HG02588 (cell line): ENCODE results near the gene ADM.

ENCODE experiments used
- ATAC-seq: cut with Tn5 transposase; IDR thresholded peaks from one replicate; pipeline ENCODE4 v1.9.1; 2021; ENCODE audit warnings: mild to moderate bottlenecking, moderate library complexity; ENCODE audit not compliant: unreplicated experiment

The ADM gene

DNA sequence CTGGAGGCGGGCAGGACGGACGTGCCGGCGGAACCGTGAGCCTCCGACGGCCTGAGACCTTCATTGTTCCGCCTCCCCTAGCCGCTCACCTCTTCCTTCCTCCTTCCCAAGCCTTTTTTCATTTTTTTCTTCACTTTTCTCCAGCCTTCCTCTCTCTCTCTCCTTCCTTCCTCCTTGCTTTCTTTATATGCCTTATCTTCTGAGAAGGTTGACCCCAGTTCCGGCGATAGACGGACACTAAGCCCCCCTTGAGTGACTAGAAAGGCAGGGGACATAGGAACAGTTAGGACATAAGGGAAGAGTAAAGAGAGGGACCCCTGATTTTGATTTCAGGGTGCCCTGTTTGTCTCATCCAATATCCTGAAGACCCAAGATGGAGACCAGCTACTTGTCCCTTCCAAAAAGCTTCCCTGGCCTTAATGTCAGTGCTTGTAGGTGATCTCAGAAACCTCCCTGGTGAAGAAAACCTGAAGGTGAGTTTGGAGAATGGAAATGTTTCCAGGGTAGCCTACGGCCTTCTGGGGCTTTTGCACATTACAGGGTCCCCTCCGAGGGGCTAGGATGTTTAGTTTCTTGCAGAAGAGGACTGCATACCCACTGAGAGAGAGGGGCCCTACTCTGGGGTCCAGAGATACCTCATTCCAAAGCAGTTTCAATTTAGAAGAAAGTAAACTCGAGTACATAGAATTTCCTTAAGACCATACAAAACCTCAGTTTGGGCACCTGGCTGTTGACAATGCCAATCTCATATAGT is 3.5 kb downstream of the ADM start:
- no peak for ATAC-seq

DNA sequence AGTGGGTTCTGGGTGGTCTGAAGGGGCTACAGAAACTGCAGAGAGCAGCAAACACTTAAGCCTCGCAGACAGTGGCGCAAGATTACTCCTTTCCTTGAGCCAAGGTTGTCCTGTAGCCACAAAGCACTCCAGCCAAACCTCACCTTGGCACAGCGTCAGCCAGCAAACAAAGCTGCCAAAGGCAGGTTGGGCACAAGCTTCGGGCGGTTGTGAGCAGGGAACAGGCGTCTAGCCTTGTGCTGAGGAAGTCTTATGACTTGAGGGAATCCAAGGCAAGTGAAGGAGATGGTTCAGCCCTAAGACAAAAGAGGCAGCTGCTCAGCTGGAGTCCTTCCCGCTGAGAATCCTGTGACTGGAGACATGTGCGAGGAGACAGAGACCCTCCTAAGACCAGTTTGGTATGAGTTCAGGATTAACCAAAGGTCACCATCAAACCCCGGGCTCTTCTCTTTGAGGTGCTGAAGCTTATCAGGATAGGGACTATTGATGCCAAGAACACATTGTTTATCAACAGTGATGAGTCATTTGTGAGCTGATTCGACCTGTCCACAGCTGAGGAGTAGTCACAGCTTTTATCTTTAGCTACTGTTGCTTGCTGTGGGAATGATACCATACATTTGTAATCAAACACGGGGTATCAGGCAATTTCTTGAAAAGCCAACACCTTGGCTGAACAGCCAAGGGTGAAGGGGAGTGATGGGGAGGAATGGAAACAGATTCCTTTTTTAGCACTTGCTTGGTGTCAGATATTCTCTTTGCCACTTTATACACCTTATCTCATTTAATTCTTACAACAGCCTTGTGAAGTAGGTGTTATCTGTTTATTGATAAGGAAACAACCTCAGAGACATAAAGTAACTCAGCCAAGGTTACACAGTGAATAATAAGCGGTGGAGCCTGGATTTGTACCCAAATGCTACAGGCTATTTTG is 4.6 kb downstream of the ADM start:
- ATAC-seq: no peak

GRCh38 chr11:10310301-10310841 is 5.5 kb downstream of the ADM start:
- no peak for ATAC-seq

- no peak for ATAC-seq
Measured at GRCh38 chr11:10311802-10312201, 6.9 kb downstream of the ADM start.

DNA sequence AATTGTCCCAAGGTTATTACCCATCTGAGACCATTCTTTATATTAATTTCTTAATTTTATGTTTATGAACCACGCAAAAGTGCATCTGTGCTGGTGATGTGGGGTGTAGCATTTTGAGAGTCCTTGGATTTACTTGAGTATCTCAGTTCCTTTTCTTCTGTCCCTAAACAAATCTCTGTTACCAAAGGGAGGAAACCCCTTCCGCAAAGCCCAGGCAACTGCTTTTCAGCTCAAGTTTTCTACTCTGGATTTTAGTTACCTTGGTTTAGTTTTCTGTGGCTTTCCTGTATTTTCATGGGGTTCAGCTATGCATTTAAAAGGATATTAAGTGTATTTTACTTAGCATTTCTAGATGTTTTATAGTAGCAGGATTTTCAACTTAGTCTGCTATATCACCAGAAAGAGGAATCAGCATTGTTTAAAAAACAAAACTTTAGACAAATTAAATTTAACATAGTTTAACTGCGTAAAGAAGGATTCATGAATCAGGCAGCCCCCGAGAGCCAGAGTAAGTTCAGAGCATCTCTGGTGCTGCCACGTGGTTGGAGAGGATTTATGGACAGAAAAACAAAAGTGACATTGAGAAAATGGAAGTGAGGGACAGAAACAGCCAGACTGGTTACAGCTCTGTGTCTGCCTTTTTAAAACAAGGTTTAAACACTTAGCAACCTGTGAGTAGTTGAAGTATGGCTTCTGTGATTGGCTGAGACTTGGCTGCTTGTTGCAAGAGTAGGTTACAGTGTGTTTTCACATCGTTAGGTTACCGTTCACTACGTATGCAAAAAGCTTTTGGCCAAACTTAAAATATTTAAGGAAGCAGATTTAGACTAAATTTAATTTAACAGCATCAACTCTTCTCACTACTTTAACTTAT is 9.6 kb downstream of the ADM start:
- ATAC-seq: peak; percentile 67

DNA sequence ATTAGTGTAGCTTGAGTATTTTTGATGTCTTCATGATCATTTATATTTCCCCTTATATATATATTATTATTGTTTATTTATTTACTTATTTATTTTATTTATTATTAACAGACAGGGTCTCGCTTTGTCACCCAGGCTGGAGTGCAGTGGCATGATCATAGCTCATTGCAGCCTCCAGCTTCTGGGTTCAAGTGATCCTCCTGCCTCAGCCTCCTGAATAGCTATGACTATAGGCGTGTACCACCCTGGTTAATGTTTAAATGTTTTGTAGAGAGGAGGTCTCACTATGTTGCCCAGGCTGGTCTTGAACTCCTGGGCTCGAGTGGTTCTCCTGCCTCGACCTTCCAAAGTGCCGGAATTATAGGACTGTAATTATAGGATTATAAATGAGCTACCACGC is 10.2 kb downstream of the ADM start:
- ATAC-seq: no peak

DNA sequence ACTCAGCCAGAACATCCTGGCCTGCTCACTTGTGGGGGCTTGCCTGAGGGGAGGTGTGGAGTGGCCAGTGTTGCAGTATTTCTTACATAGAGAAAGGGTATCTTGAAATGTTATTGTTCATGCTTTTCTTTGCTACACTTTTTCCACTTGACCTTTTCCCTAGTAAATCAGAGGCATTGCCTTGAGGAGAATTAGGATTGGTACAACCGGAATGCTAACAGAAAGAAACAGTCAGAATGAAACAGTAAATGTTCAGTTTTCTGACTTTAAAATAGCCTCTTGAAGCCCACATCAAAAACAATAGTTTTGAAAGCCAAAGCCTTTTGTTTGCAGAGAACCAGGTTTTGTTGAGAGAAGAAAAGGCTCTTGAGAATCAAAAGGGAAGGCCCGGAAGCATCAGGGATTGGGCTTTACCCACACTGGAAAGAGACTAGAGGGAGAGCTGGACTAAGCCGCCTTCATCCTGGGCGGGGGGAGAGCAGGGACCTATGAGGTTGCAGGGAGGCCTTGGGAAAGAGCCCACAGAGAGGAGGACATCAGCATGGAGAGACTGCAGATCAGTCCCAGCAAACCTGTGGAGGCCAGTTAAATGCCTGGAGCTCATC is 12.4 kb downstream of the ADM start:
- no peak for ATAC-seq

- peak; percentile 59 for ATAC-seq
Measured at GRCh38 chr11:10317776-10318526, 13.1 kb downstream of the ADM start.

DNA sequence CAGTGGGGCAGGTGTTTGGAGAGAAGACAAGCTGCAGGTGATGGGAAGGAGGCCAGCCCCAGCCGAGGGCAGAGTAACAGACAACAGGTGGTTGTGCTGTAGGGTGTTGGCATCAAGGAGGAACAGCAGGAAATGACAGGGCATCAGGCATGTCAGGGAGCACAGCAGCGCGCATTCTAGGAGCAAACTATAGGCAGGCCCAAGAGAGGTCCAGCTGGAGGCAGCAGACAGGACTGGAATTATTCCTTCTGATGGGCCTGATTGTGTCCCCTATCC is 13.6 kb downstream of the ADM start:
- no peak for ATAC-seq

DNA sequence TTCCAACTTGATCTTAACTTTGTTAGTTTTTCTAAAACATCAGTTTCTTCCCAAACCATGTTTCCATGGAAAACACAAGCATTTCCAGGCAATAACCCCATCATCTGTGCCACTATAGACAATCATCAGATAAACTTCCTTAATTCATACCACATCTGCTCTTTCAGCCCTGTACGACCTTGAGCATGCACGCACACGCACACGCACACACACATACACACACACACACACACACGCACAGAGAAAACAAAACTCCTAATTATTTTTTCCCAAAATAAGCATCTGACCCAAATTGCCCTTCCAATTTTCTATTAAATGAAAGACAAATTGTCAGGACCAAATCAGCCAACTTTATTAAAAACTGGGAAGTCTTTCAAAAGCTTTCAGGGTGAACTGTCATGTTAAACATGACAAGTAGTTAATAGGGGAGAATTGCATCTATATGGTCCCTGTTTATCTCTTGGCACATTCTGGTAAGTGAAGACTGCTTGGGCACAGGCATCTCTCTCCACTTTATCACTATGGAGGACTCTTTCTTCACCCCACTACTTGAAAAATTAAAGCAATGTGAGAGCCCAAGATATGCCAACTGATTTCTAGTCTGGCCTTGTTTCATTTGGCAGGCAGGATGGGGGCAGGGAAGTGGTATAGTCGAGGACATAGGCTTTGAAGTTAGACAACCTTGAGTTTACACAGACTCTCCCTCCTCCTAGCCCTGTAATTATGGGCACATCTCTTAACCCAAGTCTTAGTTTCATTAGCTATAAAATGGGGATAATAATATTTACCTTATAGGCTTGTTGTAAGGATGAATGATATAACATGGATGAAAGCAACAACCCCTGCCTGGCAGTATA is 15.1 kb downstream of the ADM start:
- ATAC-seq: no peak

DNA sequence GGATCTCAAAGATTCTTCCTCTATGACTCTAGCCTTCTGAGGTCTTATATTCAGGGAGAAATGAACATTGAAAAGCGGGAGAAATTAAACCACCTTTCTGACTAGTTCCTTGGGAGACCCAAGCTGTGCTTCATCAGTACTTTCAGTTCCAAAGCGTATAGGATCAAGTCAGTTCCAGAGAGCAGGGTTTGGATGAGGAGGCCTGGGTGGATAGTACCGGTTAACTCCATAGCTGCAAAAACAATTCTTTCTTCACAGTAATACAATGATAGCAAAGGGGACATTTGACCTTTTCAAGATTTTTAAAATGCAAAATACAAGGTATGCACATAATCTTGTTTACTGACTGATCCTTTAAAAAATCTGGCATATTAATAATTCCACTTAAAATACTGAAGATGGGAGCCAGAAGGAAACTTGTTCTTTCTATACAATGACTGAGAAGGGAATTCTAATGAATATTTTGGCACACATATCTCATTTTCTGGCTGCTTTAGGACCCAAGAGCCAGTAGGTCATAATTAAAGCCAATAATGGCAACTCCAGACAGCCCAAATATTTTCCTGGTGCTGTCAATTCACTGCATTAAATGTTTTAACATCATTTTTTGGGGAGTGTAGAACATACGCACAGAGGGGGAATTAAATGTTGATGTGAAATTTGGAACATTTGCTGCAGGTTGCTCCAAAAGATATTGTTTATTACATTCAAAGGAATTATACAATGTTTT is 16.0 kb downstream of the ADM start:
- no peak for ATAC-seq

- no peak for ATAC-seq
Measured at GRCh38 chr11:10322401-10322800, 17.5 kb downstream of the ADM start.

DNA sequence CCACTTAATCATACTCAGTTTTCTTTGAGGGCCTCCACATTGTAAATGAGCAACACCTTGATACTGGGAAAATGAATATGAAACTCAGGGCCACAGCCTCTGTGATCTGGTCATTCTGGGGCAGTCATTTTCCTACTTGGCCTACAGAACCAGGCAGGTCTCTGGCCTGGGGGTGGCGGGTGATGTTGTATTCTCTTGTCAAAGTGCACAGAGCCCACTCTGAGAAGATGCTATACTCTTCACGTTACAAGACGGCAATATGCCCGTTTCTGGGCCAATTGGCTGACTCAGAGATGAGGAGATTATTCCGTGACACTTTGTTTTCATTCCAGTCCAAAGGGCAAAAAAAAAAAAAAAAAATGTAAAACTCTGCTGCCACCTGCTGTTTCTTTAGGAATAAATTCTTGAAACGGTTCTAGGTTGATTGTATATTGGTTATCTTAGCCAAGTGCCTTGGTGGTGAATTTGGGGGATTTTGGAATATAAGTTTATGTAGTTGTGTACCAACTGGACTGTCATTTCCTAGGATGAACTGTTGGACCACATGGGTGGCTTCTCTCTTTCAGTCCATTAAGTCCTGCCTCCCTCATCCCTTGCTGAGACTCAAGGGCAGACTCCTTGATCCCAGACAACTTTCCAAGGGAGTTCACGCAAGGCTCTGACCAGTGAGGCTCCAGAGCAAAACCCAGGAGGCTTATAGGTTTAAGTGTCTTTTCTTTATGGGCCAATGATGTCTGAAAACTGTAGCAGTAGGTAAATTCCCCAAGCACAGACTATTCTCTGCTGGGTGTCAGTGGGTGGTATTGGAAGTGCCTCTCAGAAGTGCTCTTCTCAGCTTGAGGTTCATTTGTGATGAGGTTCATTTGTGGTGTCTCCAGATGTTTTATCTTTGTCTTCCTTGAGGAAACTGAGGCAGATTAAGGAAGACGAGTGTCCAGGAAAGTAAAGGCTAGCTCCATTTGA is 18.2 kb downstream of the ADM start:
- no peak for ATAC-seq

GRCh38 chr11:10323793-10324170 is 18.9 kb downstream of the ADM start:
- no peak for ATAC-seq

- no peak for ATAC-seq
Measured at GRCh38 chr11:10324474-10324873, 19.6 kb downstream of the ADM start.

GRCh38 chr11:10325277-10326011 is 20.6 kb downstream of the ADM start:
- ATAC-seq: no peak
